ENCODE data around the gene SNN.

GRCh38 chr16:11719171-11719570 is 50.9 kb downstream of the SNN start:
- TF ChIP-seq POLR2AphosphoS5 (IDR thresholded peaks at IDR 0.05) (no peak), CTCF (IDR thresholded peaks at IDR 0.05 in 8 of 11, conservative IDR thresholded peaks at IDR 0.05 in 3 of 11) (no peak)
